Spleen (tissue), 11 donors: ENCODE measurements around the gene ZC3H4. TPM values are rescaled to one million over a fixed set of nuclear protein-coding genes. Genes with fewer than 3 reads are reported as not detected.

Experiments
- DNase-seq: peaks from one replicate; pipeline ENCODE4 v3.0.0-alpha.2; 2020
- H3K27ac ChIP-seq, 8 donors: fragments of 200-600 bp; sonication (generic) in 7 of 8; 1 replicate in 4 of 8; 2 replicates in 4 of 8; pipeline versions ENCODE4 v1.5.0 to v1.8.0; 2016 to 2021; ENCODE audit warnings: inconsistent platforms in 4 of 8, mild to moderate bottlenecking in 4 of 8, moderate library complexity in 1 of 8
- H3K27me3 ChIP-seq, 7 donors: fragments of 200-600 bp; sonication (generic) in 6 of 7; replicated peaks in 1 of 7; 1 replicate in 4 of 7; 2 replicates in 3 of 7; pipeline versions ENCODE4 v1.5.0 to v1.8.0; 2016 to 2021; ENCODE audit warnings: inconsistent platforms in 3 of 7, mild to moderate bottlenecking in 1 of 7
- H3K36me3 ChIP-seq, 6 donors: fragments of 200-600 bp; sonication (generic) in 5 of 6; 1 replicate in 4 of 6; 2 replicates in 2 of 6; pipeline versions ENCODE4 v1.5.0 to v1.8.0; 2016 to 2021; ENCODE audit warnings: inconsistent platforms in 2 of 6
- H3K4me1 ChIP-seq, 6 donors: fragments of 200-600 bp; sonication (generic) in 5 of 6; 1 replicate in 3 of 6; 2 replicates in 3 of 6; pipeline versions ENCODE4 v1.5.0 to v1.8.0; 2016 to 2021; ENCODE audit warnings: inconsistent platforms in 3 of 6
- H3K4me3 ChIP-seq, 8 donors: fragments of 200-600 bp; sonication (generic) in 7 of 8; 1 replicate in 4 of 8; 2 replicates in 4 of 8; pipeline versions ENCODE4 v1.5.0 to v1.8.0; 2016 to 2021; ENCODE audit warnings: inconsistent platforms in 4 of 8, mild to moderate bottlenecking in 4 of 8, moderate library complexity in 2 of 8
- H3K9me3 ChIP-seq, 8 donors: fragments of 200-600 bp; sonication (generic) in 7 of 8; 1 replicate in 4 of 8; 2 replicates in 4 of 8; pipeline versions ENCODE4 v1.5.0 to v1.8.0; 2016 to 2021; ENCODE audit warnings: inconsistent platforms in 4 of 8
- POLR2A ChIP-seq, 3 donors: fragments of 450-650 bp; IDR thresholded peaks; one replicate each; pipeline ENCODE4 v1.5.1; 2017; ENCODE audit warnings: antibody characterized with exemption in 3 of 3, mild to moderate bottlenecking in 1 of 3
- POLR2AphosphoS5 ChIP-seq, 3 donors: sonication (generic); formaldehyde crosslinking; IDR thresholded peaks; one replicate each; pipeline ENCODE4 v1.5.1; 2017; ENCODE audit warnings: antibody characterized with exemption in 3 of 3
- WGBS, 5 donors: extraction: QIAGEN DNeasy Blood & Tissue Kit in 3 of 5; methylation state at CpG; one replicate each; pipeline versions ENCODE4 v1.1.5 to v1.1.7; 2013 to 2018; 5-methylcytosine and 5-hydroxymethylcytosine counted together
- intact Hi-C: fragments of 100-400 bp; cut with DNase I; formaldehyde crosslinking; loops from one replicate; pipeline ENCODE4 v1.15.0; 2023; ENCODE audit warnings: low total_unique reads
- polyA plus RNA-seq, 3 donors: library from polyadenylated mRNA; stranded (reverse); fragments of 200-250 nt; gene quantifications; one replicate each; pipeline ENCODE4 v1.2.1, GENCODE V29; 2013
- total RNA-seq, 7 donors: library from RNA; depleted of rRNA in 3 of 7; stranded (reverse); fragments of >200 nt in 3 of 7; fragmentation: NEBNext Ultra II Directional in 4 of 7; extraction: Animal tissue kit (Norgen Biotek cat#: 25700) in 4 of 7; gene quantifications; one replicate each; pipeline versions ENCODE4 v1.1.0 to v1.2.1, GENCODE V29; 2016 to 2021
- TF ChIP-seq, protein P1 (sequence below), 11 experiments: fragments of 200-600 bp in 7 of 11; fragments of 450-650 bp in 4 of 11; sonication (generic) in 4 of 11; IDR thresholded peaks in 8 of 11; conservative IDR thresholded peaks in 3 of 11; 1 replicate in 7 of 11; 2 replicates in 4 of 11; pipeline versions ENCODE4 v1.4.0 to v1.8.0; 2016 to 2021; ENCODE audit warnings: antibody characterized with exemption in 11 of 11, inconsistent platforms in 4 of 11, mild to moderate bottlenecking in 1 of 11
- donor health status: healthy with polysubstance abuse.
- donor health status: DM: no; HTN: no; CAD: no; lungs with moderate emphysema.
- donor health status: DM: no; HTN: no; CAD: no.
- donor health status: Bipolar disorder and iron deficiency.
- donor health status: healthy.
- donor health status: DM: no; HTN: no; CAD: no.
- donor health status: DM: yes; HTN: yes; CAD: no.

ZC3H4 gene
- total and polyA plus RNA-seq, 10 donors: 6.0 to 68.7 (median 33.4) TPM

DNA sequence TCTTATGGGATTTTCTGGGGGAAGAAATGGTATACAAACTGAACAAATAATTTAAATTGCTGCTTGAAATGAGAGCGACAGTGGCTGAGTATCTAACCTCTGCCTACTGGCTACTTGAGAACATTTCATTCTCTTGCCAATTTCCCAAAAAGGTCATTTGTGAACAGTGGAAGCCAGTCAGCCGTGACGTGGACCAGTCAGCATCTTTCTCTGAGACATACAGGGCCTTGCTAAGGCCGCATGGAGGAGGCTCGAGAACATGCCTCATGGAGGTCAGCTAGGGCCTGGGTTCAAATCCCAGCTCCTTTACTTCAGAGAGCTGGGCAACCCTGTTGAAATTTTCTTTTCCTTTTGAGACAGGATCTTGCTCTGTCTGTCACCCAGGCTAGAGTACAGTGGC, 20.3 kb downstream of the ZC3H4 start:
- intact Hi-C loops: no loop called here
- no peaks in the 10 kb centered on the region for H3K9me3 ChIP-seq
- 64 to 93% (median 80%) methylated on average over 5 of the region's 5 CpGs for WGBS, 5 donors
- no peak for DNase-seq
- TF ChIP-seq, protein P1, sequence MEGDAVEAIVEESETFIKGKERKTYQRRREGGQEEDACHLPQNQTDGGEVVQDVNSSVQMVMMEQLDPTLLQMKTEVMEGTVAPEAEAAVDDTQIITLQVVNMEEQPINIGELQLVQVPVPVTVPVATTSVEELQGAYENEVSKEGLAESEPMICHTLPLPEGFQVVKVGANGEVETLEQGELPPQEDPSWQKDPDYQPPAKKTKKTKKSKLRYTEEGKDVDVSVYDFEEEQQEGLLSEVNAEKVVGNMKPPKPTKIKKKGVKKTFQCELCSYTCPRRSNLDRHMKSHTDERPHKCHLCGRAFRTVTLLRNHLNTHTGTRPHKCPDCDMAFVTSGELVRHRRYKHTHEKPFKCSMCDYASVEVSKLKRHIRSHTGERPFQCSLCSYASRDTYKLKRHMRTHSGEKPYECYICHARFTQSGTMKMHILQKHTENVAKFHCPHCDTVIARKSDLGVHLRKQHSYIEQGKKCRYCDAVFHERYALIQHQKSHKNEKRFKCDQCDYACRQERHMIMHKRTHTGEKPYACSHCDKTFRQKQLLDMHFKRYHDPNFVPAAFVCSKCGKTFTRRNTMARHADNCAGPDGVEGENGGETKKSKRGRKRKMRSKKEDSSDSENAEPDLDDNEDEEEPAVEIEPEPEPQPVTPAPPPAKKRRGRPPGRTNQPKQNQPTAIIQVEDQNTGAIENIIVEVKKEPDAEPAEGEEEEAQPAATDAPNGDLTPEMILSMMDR (IDR thresholded peaks at IDR 0.05 in 8 of 11, conservative IDR thresholded peaks at IDR 0.05 in 3 of 11): no peak
- peak in 1 of 3 donors; percentile 10 for TF ChIP-seq POLR2AphosphoS5 (IDR thresholded peaks at IDR 0.05)
- peak overlapping the region; percentile 66 to 88 (median 82) for H3K27ac ChIP-seq
- H3K27me3 ChIP-seq: no peaks in the 10 kb centered on the region
- no peak overlapping the region for H3K4me3 ChIP-seq
- peaks cover 0 to 92% (median 61%) of the 10 kb centered on the region in 6 donors for H3K36me3 ChIP-seq
- H3K4me1 ChIP-seq: peaks cover 16 to 66% (median 47%) of the 10 kb centered on the region in 6 donors

DNA sequence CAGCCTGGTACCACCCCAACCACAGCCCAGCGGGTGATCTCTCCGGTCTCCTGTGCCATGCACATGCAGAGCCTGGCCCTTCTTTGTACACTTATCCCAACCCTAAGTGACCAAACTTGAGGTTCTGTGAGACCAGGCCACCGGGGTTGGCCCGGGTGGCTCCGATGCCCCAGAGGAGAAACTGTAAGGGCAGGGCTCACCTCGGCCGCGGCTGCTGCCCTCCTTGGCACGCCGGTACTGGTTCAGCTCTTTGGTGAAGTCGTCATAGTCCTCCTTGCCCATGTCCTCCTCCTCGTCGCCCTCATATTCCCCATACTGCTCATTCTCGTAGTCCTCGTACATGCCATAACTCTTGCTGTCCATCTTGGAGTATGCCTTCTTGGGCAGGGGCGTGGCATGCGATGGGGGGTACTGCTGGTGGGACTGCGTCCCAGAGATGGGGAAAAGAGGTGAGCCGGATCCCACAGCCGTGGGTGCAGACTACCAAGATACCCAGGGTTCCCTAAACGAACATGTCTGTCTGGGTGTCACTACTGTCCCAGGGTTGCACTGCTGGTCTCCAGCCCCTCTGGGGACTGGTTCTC, 23.7 kb downstream of the ZC3H4 start:
- no peak for DNase-seq
- 92 to 99% (median 95%) methylated on average over 20 to 21 of the region's 21 CpGs for WGBS, 5 donors
- no peak overlapping the region for H3K4me3 ChIP-seq
- TF ChIP-seq POLR2AphosphoS5 (IDR thresholded peaks at IDR 0.05): peak in 1 of 3 donors; percentile 30
- TF ChIP-seq, protein P1 (IDR thresholded peaks at IDR 0.05 in 8 of 11, conservative IDR thresholded peaks at IDR 0.05 in 3 of 11): no peak
- H3K27ac ChIP-seq: peak overlapping the region in 1 of 8 donors; percentile 17
- H3K27me3 ChIP-seq: no peaks in the 10 kb centered on the region
- no peaks in the 10 kb centered on the region for H3K9me3 ChIP-seq
- peaks cover 13 to 46% (median 22%) of the 10 kb centered on the region in 6 donors for H3K4me1 ChIP-seq
- H3K36me3 ChIP-seq: peaks cover 0 to 100% (median 86%) of the 10 kb centered on the region in 6 donors
- intact Hi-C loops: no loop called here

DNA sequence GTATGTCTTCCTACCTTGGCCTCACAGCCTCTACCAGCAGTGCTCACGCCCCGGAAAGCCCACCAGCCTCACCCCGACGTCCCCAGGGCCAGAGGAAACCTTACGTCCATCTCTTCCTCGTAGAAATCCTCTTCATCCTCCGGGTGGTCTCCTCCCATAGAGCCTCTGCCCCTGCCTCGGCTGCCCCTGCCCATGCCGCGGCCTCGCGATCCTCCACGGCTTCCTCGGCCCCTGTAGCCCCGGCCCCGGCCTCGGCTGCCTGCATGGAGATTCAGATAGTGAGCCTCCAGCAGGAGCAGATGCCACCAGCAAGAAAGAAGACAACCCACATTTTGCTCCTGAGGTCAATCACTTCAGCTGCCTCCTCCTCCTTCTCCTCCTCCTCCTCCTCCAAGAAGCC, 27.3 kb downstream of the ZC3H4 start:
- H3K4me3 ChIP-seq: no peak overlapping the region
- TF ChIP-seq POLR2A (IDR thresholded peaks at IDR 0.05) (no peak), POLR2AphosphoS5 (IDR thresholded peaks at IDR 0.05) (peak in 1 of 3 donors; percentile 16)
- TF ChIP-seq, protein P1 (IDR thresholded peaks at IDR 0.05 in 8 of 11, conservative IDR thresholded peaks at IDR 0.05 in 3 of 11): no peak
- 92 to 98% (median 95%) methylated on average over 17 of the region's 17 CpGs for WGBS, 5 donors
- no peaks in the 10 kb centered on the region for H3K27me3 ChIP-seq
- peaks cover 0 to 13% (median 0%) of the 10 kb centered on the region in 6 donors for H3K4me1 ChIP-seq
- intact Hi-C loops: no loop called here
- H3K9me3 ChIP-seq: no peaks in the 10 kb centered on the region
- H3K36me3 ChIP-seq: peaks cover 3 to 100% (median 94%) of the 10 kb centered on the region in 6 donors
- no peak for DNase-seq
- H3K27ac ChIP-seq: no peak overlapping the region

DNA sequence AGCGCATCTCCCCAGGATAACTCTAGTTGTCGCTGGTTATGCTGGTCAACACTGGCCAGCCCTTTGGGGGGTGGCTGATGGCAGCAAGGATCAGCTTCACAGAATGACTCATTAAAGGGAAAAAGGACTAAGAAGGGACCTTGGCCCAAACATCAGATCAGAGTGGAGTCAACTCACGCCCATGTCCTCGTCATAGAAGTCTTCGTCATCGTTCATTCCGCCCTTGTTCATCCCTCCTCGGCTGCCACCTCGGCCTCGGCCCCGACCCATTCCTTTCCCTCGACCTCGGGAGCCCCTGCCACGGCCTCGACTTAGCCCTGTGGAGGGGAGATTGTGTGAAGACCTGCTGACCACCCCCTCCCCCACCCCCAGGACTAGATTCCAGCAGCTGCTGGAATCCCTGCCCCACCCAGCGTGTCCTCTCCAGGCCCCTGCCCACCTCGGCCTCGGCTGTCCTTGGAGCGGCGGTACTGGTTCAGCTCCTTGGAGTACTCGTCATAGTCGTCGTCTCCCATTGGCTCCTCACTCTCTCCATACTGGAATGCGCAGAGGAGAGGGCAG, 28.6 kb downstream of the ZC3H4 start:
- H3K4me1 ChIP-seq: peaks cover 0 to 13% (median 0%) of the 10 kb centered on the region in 6 donors
- H3K27me3 ChIP-seq: no peaks in the 10 kb centered on the region
- DNase-seq: no peak
- intact Hi-C loops: no loop called here
- H3K4me3 ChIP-seq: no peak overlapping the region
- 95 to 96% (median 96%) methylated on average over 24 of the region's 24 CpGs for WGBS, 5 donors
- H3K9me3 ChIP-seq: no peaks in the 10 kb centered on the region
- peak overlapping the region in 2 of 8 donors; percentile 9 to 30 for H3K27ac ChIP-seq
- peaks cover 3 to 100% (median 95%) of the 10 kb centered on the region in 6 donors for H3K36me3 ChIP-seq
- no peak for TF ChIP-seq POLR2A (IDR thresholded peaks at IDR 0.05)
- TF ChIP-seq POLR2AphosphoS5 (IDR thresholded peaks at IDR 0.05): peak in 1 of 3 donors; percentile 37
